ENCODE results near the gene AADACL4.

The AADACL4 gene

DNA sequence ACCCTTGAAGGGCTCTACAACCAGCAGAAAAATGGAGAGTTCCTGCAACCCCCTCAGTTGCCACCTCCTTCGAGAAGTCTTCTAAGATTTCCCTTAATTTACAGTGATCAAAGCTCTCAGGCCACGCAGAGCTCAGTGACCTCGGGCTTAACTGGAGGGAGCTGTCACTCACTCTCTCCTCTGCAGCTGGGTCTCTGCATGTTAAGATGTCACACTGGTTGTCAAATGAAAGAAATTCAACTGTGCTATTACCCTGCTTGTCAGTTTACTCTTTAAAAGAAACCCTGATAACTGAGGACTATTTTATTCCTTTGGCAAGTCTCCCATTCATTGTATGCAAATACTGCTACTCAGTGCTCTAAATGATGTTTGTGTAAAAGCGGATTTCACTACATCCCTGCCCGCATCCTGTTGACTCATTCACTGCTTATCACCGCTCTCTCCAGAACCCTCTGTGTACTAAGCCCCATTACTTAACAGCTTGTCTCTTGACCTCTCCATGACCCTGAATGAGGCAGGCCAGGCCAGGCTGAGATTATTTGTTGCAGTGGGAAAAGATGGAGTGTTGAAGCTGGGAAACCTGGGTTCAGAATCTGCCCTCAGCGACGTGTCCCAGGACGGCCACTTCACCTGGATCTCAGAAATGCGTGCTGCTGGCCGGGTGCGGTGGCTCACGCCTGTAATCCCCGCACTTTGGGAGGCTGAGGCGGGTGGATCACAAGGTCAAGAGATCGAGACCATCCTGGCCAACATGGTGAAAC is 39.6 kb upstream of the AADACL4 start:
- TF ChIP-seq CTCF (IDR thresholded peaks at IDR 0.05; ENCODE audit: extremely low read depth, missing control alignments): no peak
- DNase-seq (ENCODE audit: low spot score): no peak

DNA sequence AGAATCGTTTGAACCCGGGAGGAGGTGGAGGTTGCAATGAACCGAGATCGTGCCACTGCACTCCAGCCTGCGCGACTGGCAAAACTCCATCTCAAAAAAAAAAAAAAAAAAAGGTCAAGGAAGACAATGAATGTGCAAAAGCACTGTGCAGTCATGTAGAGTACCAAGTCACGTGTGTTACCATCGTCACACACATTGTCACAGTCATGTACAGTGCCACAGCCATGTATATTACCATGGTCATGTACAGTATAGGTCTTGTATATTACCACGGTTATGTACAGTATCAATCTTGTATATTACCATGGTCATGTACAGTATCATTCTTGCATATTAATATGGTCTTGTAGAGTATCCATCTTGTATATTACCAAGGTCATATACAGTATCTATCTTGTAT is 38.9 kb upstream of the AADACL4 start:
- TF ChIP-seq CTCF (IDR thresholded peaks at IDR 0.05; ENCODE audit: extremely low read depth, missing control alignments): no peak

DNA sequence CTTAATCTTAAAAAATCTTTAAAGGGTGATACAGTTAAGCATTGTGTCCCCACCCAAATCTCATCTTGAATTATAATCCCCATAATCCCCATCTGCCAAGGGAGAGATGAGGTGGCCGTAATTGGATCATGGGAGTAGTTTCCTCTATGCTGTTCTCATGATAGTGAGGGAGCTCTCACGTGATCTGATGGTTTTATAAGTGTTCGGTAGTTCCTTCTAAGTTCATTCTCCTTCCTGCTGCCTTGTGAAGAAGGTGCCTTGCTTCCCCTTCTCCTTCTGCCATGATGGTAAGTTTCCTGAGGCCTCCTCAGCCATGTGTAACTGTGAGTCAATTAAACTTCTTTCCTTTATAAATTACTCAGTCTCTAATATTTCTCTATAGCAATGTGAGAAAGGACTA is 36.6 kb upstream of the AADACL4 start:
- no peak for DNase-seq (ENCODE audit: low spot score)
- TF ChIP-seq CTCF (IDR thresholded peaks at IDR 0.05; ENCODE audit: extremely low read depth, missing control alignments): no peak

More for the DNA sequence above, 38.9 kb upstream of the AADACL4 start:
- DNase-seq (ENCODE audit: low spot score): no peak

DNA sequence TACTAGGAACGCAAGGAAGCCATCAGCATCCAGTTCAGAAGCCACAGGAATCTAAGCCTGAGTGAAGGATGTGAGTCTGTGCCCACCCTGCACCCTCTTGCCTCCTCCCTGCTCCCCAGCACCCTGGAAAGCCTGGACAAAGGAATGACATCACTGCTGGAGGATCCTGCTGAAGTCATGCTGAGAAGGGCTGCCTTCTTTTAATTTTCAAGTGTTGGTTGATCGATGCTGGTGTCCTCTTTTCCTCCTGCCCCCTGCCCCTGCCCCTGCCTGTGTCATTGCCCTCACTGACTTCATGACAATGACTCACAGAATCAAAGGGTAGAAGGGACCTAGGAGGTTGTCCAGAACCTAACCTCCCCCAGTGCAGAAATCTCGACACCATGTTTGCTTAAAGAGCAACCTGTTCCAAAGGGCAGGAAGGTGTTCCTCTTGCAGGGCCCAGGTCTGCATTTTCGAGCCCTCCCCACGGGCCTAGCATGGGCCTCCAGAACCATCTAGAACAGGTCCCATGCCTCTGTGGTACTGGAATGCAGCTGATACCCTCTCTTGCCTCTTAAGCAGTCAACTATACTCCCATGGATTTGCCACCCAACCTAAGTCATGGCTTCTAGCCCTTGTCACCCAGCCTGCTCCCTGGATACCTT is 35.5 kb upstream of the AADACL4 start:
- DNase-seq (ENCODE audit: low spot score): no peak
- no peak for TF ChIP-seq CTCF (IDR thresholded peaks at IDR 0.05; ENCODE audit: extremely low read depth, missing control alignments)

DNA sequence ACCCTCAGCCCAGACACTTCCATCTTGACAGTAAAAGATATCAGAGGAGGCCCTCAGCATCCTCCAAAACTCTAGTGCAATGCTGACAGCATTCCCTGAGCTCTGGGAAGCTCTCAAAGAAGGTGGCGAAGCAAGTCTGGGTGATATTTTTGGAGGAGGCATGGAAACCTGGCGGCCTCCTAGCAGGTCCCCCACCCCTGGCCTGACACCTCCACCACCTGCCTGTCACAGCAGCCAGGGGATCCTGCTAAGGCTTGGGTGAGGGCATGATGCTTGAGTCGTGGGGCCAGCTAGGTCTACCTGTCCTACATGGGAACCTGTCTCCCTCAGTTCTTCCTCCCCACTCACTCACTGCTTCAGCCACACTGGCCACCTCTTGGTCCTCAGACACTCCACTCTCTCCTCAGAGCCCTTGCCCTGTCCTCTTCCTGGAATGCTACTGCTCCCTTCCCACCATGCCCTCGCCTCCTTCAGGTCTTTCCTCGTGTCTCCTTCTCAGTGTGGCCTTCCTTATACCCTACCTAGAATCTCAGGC is 34.3 kb upstream of the AADACL4 start:
- TF ChIP-seq CTCF (IDR thresholded peaks at IDR 0.05; ENCODE audit: extremely low read depth, missing control alignments): no peak
- DNase-seq (ENCODE audit: low spot score): no peak

GRCh38 chr1:12610305-12610935 is 33.5 kb upstream of the AADACL4 start:
- DNase-seq (ENCODE audit: low spot score): no peak
- no peak for TF ChIP-seq CTCF (IDR thresholded peaks at IDR 0.05; ENCODE audit: extremely low read depth, missing control alignments)

- no peak for TF ChIP-seq CTCF (IDR thresholded peaks at IDR 0.05; ENCODE audit: extremely low read depth, missing control alignments)
- DNase-seq (ENCODE audit: low spot score): no peak
Observed at GRCh38 chr1:12610941-12611340, 32.9 kb upstream of the AADACL4 start.

All from GM20000 (cell line).